OCI-LY3 (cell line): ENCODE data around the gene NSD1.

Experiments used
- EZH2phosphoT487 ChIP-seq: fragments of 200-600 bp; shearing (Covaris generic); IDR thresholded peaks from 2 replicates; pipeline ENCODE4 v1.6.1; 2018; ENCODE audit warnings: antibody characterized with exemption, mixed run types, low read depth
- TF ChIP-seq, protein P1 (sequence below): fragments of 200-600, 300-600 bp; sonication (generic); IDR thresholded peaks from 2 replicates; pipeline ENCODE4 v1.5.1; 2014; ENCODE audit warnings: antibody characterized with exemption, low read length, low read depth

GRCh38 chr5:177332896-177333260 lies 199.3 kb downstream of the NSD1 start:
- TF ChIP-seq, protein P1, sequence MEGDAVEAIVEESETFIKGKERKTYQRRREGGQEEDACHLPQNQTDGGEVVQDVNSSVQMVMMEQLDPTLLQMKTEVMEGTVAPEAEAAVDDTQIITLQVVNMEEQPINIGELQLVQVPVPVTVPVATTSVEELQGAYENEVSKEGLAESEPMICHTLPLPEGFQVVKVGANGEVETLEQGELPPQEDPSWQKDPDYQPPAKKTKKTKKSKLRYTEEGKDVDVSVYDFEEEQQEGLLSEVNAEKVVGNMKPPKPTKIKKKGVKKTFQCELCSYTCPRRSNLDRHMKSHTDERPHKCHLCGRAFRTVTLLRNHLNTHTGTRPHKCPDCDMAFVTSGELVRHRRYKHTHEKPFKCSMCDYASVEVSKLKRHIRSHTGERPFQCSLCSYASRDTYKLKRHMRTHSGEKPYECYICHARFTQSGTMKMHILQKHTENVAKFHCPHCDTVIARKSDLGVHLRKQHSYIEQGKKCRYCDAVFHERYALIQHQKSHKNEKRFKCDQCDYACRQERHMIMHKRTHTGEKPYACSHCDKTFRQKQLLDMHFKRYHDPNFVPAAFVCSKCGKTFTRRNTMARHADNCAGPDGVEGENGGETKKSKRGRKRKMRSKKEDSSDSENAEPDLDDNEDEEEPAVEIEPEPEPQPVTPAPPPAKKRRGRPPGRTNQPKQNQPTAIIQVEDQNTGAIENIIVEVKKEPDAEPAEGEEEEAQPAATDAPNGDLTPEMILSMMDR, result no peak
- TF ChIP-seq EZH2phosphoT487, result no peak
